OCI-M2 (cell line): Measurements from ENCODE around the gene EEPD1.
"Not testable (repeated sequence)": the region's sequence is repeated elsewhere in the genome, so short reads cannot be mapped to it uniquely, and the experiment has no call there.

Source experiments
- DNase-seq: peaks from one replicate; lab custom pipeline; 2025; ENCODE audit not compliant: unreplicated experiment; lab: John Stamatoyannopoulos, UW

EEPD1 gene

DNA sequence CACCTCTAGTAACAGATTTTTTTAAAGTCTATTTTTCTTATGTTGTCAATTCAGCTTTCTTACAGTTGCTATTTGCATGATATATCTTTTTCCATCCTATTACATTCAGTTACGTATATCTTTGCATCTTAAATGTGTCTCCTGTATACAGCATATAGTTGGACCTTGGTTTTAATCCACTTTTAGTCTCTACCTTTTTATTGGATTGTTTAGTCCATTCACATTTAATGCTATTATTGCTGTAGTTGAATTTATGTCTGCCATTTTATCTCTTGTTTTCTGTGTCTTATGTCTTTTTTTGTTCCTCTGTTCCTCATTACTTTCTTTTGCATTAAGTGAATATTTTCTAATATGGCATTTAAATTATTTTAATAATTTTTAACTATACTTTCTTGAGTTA is 100.6 kb downstream of the EEPD1 start:
- DNase-seq, result no peak

DNA sequence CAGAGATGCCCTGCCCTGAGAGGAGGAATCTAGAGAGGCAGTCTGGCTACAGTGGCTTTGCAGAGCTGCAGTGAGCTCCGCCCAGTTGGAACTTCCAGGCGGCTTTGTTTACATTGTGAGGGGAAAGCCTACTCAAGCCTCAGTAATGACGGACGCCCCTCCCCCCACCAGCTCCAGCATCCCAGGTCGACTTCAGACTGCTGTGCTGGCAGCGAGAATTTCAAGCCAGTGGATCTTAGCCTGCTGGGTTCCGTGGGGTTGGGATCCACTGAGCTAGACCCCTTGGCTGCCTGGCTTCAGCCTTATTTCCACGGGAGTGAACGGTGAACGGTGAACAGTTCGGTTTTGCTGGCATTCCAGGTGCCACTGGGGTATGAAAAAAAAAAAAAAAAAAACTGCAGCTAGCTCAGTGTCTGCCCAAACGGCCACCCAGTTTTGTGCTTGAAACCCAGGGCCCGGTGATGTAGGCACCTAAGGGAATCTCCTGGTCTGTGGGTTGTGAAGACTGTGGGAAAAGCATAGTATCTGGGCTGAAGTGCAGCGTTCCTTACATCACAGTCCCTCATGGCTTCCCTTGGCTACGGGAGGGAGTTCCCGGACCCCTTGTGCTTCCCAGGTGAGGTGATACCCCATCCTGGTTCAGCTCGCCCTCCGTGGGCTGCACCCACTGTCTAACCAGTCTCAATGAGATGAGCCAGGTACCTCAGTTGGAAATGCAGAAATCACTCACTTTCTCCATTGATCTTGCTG is 105.6 kb downstream of the EEPD1 start:
- not testable (repeated sequence) for DNase-seq

DNA sequence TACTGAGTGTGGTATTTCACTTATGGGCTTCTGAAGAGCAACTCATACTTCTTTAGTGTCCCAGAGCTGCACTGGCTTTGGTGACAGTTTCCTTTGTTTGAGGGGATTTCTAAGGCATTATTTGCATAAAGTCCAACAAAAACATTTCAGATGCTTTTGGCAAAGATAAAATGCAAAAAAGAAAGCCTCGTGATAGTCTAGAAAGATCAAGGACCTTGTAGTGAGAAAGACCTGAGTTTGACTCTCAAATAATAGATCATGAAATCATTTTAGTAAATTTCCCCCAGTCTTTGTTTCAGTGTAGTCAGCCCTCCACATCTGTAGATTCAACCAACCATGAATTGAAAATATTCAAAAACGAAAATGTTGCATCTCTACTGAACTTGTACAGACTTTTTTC is 107.4 kb downstream of the EEPD1 start:
- no peak for DNase-seq

DNA sequence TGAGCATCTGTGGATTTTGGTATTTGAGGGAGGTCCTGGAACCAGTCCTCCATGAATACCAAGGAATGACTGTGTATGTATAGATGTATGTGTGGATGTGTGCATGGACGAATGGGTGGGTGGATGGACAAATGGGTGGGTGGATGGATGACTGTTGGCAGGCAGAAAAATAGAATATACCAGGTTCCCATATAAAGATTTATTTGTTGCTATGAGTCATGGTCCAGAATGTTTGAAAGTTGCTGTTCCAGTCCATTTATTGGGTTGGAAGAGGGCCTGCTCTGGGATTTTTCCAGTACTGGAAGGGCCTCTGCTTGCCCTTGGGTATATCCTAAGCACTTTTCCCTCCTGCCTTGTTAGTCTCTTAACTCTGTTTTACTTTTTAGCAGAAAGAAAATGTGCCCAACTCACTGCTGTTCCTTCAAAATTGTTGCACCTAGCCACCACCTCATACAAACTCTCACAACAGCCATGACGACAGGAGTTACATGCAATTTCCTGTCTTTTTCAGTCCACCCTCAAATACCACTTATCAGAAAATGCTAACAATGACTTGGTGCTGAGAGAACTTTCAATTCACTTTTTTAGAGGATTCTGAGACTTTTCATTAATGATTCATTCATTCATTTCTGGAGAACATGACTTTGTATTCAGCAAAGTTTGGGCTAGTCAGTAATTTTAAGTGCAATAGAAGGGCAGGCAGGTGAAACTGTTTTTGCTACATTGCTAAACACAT is 108.1 kb downstream of the EEPD1 start:
- no peak for DNase-seq

DNA sequence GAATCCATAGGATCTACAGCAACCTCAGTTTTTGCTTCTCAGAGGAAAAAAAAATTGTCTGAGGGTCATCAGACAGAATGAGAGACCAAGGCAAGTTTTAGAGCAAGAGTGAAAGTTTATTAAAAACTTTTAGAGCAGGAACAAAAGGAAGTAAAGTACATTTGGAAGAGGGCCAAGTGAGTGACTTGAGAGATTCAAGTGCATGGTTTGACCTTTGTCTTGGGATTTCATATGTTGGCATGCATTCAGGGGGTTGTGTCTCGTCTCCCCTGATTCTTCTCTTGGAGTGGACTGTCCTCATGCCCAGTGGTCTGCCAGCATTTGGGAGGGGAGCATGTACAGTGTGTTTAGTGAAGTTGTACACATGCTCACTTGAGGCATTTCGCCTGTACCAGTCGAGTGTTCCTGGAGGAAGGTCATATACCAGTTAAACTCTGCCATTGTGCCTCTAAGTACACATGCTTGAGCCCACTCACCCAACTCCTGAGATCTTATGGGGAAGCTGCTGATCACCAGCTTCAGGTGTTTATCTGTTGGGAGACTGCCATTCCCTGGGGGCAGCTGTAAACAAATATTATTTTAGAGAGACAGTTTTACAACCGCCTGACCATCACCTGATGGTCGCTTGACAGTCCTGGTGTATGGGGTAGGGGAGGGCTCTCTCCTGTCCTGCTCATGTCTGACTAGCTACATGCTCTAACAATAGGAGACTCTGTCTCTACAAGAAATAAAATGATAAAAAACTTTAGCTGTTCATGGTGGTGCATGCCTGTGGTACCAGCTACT is 109.4 kb downstream of the EEPD1 start:
- DNase-seq, result no peak

DNA sequence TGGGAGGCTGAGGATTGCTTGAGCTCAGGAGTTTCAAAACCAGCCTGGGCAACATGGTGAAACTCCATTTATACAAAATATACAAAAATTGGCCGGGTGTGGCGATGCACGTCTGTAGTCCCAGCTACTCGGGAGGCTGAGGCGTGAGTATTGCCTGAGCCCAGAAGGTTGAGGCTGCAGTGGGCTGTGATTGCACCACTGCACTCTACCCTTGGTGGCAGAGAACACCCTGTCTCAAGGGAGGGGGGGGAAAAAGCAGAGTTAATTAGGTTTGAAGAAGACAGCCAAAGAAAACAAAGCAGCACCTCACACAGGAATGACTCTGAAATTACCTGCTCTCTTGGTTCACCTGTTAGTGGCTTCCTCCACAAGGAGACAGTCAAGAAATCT is 110.0 kb downstream of the EEPD1 start:
- no peak for DNase-seq

DNA sequence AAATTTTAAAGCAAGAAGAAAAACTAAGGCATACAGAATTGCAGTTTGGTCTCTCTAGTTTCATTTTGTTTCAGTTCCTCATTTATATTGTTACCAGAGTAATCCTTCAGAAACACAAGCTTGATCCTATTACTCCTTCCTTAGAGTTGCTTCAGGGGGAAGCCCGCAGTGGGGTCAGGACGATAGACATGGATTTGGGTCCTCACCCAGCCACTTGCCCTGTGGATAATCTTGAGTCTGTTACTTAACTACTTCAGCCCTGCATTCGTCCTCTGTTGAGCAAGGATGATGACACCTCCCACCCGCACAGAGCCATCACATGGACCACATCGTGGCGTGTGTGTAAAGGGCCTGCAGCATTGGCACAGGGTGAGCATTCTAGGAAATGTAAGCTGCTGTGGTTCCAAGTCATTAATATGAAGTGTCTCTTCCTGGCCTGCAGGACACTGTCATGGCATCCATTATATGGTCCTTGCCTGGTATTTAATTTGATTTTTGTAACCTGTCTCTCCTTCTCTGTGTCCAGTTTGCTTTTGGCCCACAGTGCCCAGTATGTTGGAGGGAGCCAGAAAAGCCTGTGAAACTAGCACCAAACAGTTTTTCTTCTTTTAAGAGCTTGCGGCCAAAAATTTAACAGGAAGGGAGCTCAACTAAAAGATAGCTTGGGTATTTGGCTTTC is 111.2 kb downstream of the EEPD1 start:
- DNase-seq, result no peak

DNA sequence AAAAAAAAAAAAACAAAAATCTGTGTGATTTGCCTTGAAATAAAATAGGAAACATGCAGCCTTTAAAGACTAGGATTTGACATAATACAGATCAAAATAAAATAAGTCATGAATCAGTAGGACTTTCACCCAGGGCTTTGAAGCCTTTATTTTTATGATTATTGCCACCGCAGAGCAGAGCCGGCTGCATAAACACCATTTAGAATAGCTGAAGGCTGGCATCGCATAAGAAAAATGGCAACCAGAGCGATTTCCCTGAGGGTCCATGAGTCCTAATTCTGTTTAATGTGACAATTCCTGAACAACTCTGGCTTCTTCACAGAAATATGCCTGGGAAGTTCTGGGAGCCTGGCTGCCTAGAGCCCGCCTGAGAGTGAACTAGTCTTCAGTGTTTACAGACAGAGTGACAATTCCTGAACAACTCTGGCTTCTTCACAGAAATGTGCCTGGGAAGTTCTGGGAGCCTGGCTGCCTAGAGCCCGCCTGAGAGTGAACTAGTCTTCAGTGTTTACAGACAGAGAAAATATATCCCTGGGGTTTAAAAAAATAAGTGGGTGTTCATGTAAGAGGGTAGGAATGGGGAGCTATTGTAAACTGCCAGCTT is 112.0 kb downstream of the EEPD1 start:
- DNase-seq, result no peak

DNA sequence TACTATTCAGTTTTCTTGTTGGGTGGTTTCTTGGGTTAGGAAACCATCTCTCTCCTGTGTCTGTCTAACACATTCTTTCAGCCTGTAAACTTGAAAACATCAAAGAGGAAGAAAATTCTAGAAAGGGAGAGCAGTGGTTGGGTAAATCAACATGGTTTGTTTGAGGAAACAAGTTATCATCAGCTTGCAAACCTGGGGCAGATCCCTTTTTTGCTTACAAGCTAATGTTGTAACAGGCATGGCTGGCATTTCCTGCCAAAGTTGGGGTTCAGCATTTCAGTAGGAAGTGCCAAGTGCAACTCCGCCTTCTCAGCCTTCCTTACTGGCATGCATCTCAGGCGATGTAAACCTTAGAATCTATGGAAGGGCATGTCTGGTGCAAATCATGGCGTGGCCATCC is 112.6 kb downstream of the EEPD1 start:
- DNase-seq, result no peak

DNA sequence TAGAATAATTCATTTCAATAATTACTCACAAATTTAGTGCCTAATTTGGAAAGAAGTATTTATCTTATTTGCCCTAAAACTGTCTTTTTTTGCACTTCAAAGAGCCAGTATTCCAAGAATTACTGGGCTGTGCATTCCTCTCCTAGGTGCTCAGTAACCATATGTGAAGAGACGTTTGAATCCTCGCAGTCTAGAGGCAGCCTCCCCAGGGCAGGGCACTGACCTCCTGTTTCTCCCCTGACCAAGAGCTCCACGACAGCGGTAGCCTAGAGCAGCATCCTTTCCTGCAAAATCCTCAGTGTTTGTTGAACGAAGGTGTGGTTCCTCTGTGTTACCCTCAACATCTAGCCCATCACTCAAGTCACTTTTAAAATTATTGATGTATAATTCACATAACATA is 113.1 kb downstream of the EEPD1 start:
- no peak for DNase-seq

DNA sequence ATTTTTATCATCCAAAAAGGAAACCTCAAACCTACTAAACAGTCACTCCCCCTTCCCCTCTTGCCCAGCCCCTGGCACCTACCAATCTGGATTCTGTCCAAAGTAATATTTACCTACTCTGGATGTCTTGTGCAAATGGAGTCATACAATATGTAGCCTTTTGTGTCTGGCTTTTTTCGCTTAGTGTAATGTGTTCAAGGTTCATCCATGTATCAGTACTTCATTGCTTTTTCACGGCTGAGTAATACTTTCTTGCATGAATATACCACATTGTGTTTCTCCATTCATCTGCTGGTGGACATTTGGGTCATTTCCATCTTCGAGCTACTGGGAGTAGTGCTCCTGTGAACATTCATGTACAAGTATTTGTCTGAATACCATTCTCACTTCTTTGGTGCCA is 113.6 kb downstream of the EEPD1 start:
- no peak for DNase-seq

DNA sequence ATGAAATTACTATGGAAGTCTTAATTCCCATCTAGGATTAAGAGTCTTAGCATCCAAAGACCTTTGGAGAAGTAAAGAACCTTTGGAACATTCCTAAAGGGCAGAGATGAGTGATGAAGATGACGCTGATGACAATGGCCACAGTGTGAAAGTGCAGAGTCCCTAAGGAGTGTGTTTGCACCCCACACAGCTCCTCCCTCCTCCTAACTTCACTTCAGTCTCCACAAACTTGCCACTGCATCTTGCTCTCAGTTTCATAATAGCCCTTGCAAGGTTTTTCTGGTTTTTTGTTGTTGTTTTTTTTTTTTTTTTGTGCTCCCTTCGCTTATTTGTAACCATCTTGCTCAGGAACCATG is 119.1 kb downstream of the EEPD1 start:
- no peak for DNase-seq

DNA sequence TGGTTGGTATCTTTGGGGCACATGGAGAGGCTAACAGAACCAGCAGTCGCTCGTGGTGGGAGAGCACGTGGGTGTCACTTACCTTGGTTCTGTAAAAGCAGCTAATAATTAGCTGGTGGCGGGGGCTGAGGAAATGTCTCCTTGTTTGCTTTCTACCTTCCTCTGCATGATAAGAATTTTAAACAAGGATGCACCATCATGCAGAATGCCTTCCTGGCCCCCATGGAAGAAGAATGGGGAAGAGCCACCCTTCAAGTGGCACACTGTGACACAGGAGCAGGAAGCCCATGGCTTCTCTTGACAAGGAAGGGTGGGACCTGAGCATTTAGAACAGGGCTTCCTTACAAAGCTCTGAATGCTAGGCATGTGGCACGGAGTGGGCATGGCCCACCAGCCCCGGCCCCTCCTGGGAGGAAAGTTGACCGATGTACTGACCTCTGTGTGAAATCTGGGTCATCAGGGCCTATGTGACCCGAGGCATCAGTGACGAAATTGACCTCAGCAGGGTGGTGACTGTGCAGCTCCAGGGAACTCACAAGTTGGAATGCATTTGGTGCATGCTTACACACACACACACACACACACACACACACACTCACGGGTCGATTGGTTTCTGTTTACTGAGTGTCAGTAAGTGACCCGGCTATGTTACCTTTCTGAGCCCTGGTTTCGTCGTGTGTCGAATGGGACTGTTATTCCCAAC is 119.7 kb downstream of the EEPD1 start:
- no peak for DNase-seq

DNA sequence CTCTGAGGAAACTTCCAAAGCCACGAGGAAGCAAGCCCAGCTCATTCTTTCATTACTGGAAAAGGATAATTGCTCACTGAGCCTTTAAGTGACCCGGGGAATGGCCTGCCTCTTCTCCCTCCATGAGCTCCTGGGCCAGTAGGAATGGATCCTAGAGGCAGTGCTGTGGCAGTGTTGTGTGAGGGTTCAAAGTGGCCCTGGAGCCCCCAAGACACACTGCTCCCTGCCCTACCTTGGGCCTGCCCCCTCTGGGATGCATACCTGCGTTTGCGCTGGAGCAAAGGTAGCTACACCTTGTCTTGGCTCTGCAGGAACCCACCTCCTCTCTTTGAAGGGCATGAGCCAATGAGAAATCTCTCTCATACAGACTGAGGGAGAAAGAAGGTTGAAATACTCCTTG is 120.8 kb downstream of the EEPD1 start:
- no peak for DNase-seq

DNA sequence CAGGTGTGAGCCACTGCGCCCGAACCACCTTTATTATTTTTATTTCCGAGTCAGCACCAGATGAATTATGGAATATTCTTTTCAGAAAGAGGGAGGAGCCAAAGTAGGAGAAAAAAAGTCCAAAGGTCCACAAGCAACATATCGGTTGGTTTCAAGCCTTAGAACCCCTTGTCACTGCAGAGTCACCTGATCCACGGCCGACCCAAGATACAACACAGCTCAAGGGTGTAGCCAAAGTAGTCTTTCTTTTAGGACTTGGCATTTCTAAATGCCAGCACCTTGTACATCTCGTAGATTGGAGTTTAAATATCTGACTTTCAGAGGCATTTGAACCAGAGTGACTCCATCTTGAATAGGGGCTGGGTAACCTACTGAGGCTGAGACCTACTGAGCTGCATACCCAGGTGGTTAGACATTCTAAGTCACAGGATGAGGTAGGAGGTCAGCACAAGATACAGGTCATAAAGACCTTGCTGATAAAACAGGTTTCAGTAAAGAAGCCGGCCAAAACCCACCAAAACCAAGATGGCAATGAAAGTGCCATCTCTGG is 122.8 kb downstream of the EEPD1 start:
- no peak for DNase-seq

DNA sequence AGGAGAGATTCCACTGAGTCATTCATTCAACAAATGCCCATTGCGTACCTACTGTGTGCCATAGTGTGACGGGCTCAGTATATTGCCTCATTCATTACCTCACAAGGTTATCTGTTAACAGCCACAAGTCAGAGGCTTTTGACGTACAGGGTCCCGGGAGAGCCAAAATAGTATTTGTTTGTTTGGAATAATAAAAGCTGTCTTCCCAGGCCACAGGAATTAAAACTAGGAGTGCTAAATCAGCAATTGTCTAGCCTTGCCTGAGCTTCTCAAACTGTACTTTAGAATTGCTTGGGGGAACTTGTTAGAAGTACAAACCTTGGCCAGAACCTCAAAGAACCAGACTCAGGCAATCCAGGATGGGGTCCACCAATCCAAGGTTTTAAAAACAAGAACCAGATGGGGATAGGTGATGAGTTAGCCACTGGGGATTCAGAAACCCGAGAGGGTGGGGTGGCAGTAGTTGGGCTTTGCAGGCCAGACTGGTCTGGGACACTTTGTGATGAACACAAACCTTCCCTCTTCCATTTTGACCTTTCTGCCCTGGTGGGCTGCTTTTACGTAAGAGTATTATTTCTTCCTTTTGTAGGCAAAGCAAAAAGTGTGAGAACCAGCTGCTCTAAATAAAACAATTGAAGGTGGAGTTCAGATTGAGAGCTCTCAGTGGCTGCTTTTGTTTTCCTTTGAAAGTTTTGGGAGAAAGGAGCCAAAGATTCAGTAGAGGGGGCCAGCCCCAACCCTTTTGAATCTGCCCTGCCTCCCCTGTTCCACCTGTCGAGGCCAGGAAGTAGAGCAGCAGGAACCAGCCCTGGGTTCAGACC is 123.6 kb downstream of the EEPD1 start:
- DNase-seq, result no peak

DNA sequence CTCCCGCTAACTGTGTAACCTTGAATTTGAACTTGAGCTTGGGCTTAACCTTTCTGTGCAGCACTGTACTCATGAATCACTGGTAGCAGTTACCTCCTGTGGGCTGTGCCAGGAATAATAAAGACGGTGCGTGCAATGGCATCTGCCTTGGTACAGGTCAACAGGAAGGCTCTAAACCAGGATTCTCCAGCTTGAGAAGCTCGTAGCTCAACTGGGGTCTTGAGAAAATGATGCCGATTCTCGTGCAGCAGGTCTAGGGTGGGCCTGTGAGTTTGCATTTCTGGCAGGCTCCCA is 124.1 kb downstream of the EEPD1 start:
- no peak for DNase-seq

DNA sequence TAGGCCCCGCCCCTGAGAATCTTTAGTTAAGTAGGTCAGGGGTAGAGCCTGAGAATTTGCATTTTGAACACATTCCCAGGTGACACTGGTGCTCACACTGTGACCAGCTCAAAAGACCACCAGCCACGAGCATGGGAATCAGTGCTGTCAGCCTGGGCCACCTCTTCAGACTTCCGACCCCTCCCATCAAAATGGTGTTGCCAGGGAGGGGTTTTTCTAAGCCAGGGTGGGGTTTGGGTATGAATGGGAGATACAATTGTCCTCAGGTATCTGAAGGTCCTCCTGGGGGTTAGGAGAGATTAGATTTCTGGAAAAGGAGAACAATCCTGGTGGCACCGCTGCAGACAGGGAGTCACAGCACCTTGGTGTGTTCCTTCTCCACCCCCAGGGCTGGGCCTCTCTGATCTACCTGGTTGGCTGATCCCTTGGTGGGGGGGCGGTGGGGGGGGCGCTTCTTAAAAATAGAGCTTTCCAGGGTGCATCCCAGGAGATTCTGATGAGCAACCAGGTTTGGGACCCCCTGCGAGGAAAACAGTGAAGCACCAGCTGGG is 125.1 kb downstream of the EEPD1 start:
- DNase-seq, result no peak

DNA sequence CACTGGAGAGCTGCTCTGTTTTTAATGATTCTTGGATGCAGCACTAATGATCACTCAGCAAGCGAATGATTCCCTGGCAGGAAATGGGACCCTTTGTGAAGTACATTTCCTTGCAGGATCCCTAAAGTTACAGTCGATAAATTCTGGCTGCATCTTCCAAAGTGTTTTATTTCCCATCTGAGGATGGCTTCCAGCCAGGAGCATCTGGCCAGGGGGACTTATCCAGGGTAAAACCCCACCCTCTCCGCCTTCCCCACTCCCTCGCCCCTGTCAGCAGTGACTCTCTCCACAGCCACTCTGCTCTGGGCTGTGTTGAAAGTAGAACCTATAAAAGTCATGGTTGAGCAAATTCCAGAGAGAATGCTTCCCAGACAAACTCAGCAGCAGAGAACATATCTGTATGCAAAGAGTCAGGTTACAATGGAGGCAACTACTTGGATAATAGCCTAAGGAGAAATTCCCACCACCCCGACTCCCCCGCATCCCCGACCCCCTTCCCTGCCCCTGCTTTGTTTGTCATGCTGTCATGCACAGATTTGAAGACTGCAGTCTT is 125.6 kb downstream of the EEPD1 start:
- no peak for DNase-seq
